Endodermal cell (in vitro differentiated cells): ENCODE data around the gene CD19. TPM values are rescaled to one million over a fixed set of nuclear protein-coding genes. Genes with fewer than 3 reads are reported as not detected.
"Not testable (repeated sequence)": the region's sequence is repeated elsewhere in the genome, so short reads cannot be mapped to it uniquely, and the experiment has no call there.

Experiments used
- DNase-seq: peaks from one replicate; pipeline ENCODE4 v3.0.0-alpha.2; 2017
- H3K27ac ChIP-seq: 2 replicates; pipeline ENCODE4 v1.5.1; 2013; ENCODE audit warnings: mild to moderate bottlenecking, low read depth, low read length, moderate library complexity
- H3K27me3 ChIP-seq: 2 replicates; pipeline ENCODE4 v1.6.1; 2013; ENCODE audit warnings: mild to moderate bottlenecking, low read length, moderate library complexity; ENCODE audit not compliant: insufficient read depth, control insufficient read depth, poor library complexity, severe bottlenecking
- H3K36me3 ChIP-seq: 2 replicates; pipeline ENCODE4 v1.7.0; 2013; ENCODE audit warnings: mild to moderate bottlenecking, low read length, moderate library complexity; ENCODE audit not compliant: control insufficient read depth, insufficient read depth
- H3K4me1 ChIP-seq: one replicate; pipeline ENCODE4 v1.7.0; 2013; ENCODE audit warnings: low read length; ENCODE audit not compliant: control insufficient read depth, insufficient read depth
- H3K4me3 ChIP-seq: 2 replicates; pipeline ENCODE4 v1.5.1; 2013; ENCODE audit warnings: mild to moderate bottlenecking, low read length, moderate library complexity
- H3K9ac ChIP-seq: 2 replicates; pipeline ENCODE4 v1.6.1; 2013; ENCODE audit warnings: mild to moderate bottlenecking, low read length, moderate library complexity; ENCODE audit not compliant: poor library complexity, severe bottlenecking; ENCODE audit errors: extremely low read depth
- H3K9me3 ChIP-seq: 2 replicates; pipeline ENCODE4 v1.6.1; 2013; ENCODE audit warnings: mild to moderate bottlenecking, low read length, moderate library complexity; ENCODE audit not compliant: control insufficient read depth
- H3K27ac Mint-ChIP-seq: 2 replicates; pipeline ENCODE4 v1.8.0; 2020; ENCODE audit warnings: mixed read lengths
- H3K27me3 Mint-ChIP-seq: 2 replicates; pipeline ENCODE4 v1.8.0; 2021; ENCODE audit warnings: mild to moderate bottlenecking, mixed read lengths; ENCODE audit not compliant: insufficient read depth
- H3K36me3 Mint-ChIP-seq: 2 replicates; pipeline ENCODE4 v1.8.0; 2020; ENCODE audit warnings: low read depth, mixed read lengths
- H3K4me1 Mint-ChIP-seq: 2 replicates; pipeline ENCODE4 v1.8.0; 2020; ENCODE audit warnings: mixed read lengths
- H3K4me3 Mint-ChIP-seq: 2 replicates; pipeline ENCODE4 v1.8.0; 2020; ENCODE audit warnings: mild to moderate bottlenecking, moderate library complexity, mixed read lengths
- H3K9me3 Mint-ChIP-seq: 2 replicates; pipeline ENCODE4 v1.8.0; 2020; ENCODE audit warnings: mild to moderate bottlenecking, mixed read lengths
- CTCF ChIP-seq: fragments of 200-600 bp; sonication (generic); conservative IDR thresholded peaks from 2 replicates; pipeline ENCODE4 v1.5.0; 2021; ENCODE audit warnings: antibody characterized with exemption, mild to moderate bottlenecking
- WGBS, 2 experiments: methylation state at CpG; one replicate each; pipeline versions ENCODE4 v1.1.5 to v1.1.7; 2013; ENCODE audit warnings: missing lambda C conversion rate in 2 of 2, mixed read lengths in 1 of 2; ENCODE audit not compliant: insufficient coverage in 1 of 2, insufficient read length in 1 of 2; 5-methylcytosine and 5-hydroxymethylcytosine counted together
- total RNA-seq, 2 donors: library from RNA; stranded (reverse); fragmentation: NEBNext Ultra II Directional in 1 of 2; extraction: Animal tissue kit (Norgen Biotek cat#: 25700) in 1 of 2; gene quantifications; 2 replicates in 1 of 2; 3 replicates in 1 of 2; pipeline ENCODE4 v1.2.1, GENCODE V29; 2021

CD19 gene
- total RNA-seq, 2 donors from 2014 or later: not detected

GRCh38 chr16:28884045-28884444 lies 47.7 kb upstream of the CD19 start:
- Mint-ChIP-seq H3K27ac (no peak overlapping the region), H3K4me3 (no peak overlapping the region), H3K9me3 (no peaks in the 10 kb centered on the region), H3K36me3 (no peaks in the 10 kb centered on the region), H3K27me3 (peaks cover 23% of the 10 kb centered on the region), H3K4me1 (peaks cover 4% of the 10 kb centered on the region)
- Histone ChIP-seq H3K4me3 (no peak overlapping the region), H3K27me3 (peaks cover 13% of the 10 kb centered on the region), H3K9me3 (no peaks in the 10 kb centered on the region), H3K4me1 (no peaks in the 10 kb centered on the region), H3K9ac (no peak overlapping the region), H3K36me3 (no peaks in the 10 kb centered on the region), H3K27ac (no peak overlapping the region)
- WGBS, 2 experiments: 92 to 95% methylated on average over 4 to 6 of the region's 6 CpGs
- no peak for DNase-seq
- TF ChIP-seq CTCF: no peak

GRCh38 chr16:28886945-28887344 lies 44.8 kb upstream of the CD19 start:
- H3K27ac ChIP-seq: no peak overlapping the region
- 87% methylated on average over 10 of the region's 10 CpGs for WGBS, 2 experiments
- Mint-ChIP-seq H3K27me3 (peaks cover 6% of the 10 kb centered on the region), H3K4me3 (no peak overlapping the region), H3K4me1 (no peaks in the 10 kb centered on the region), H3K27ac (no peak overlapping the region), H3K9me3 (no peaks in the 10 kb centered on the region), H3K36me3 (no peaks in the 10 kb centered on the region)
- TF ChIP-seq CTCF: no peak
- no peaks in the 10 kb centered on the region for H3K27me3 ChIP-seq
- H3K9me3 ChIP-seq: no peaks in the 10 kb centered on the region
- H3K4me3 ChIP-seq: no peak overlapping the region
- H3K36me3 ChIP-seq: no peaks in the 10 kb centered on the region
- no peaks in the 10 kb centered on the region for H3K4me1 ChIP-seq
- no peak overlapping the region for H3K9ac ChIP-seq
- DNase-seq: no peak

- H3K27ac Mint-ChIP-seq, H3K27ac ChIP-seq, H3K4me3 ChIP-seq, H3K4me1 ChIP-seq, H3K9me3 Mint-ChIP-seq, H3K36me3 ChIP-seq, H3K4me3 Mint-ChIP-seq, H3K9me3 ChIP-seq, DNase-seq, H3K27me3 ChIP-seq, H3K9ac ChIP-seq, H3K27me3 Mint-ChIP-seq, H3K4me1 Mint-ChIP-seq, H3K36me3 Mint-ChIP-seq: not testable (repeated sequence)
- 94 to 100% methylated on average over 5 of the region's 5 CpGs for WGBS, 2 experiments
Observed at GRCh38 chr16:28890355-28890754, 41.4 kb upstream of the CD19 start.
